ENCODE results near the gene OR13J1. TPM values are rescaled to one million over a fixed set of nuclear protein-coding genes. Genes with fewer than 3 reads are reported as not detected.

Gene OR13J1
- total RNA-seq, 1 experiment from 2014 or later = not detected

GRCh38 chr9:35867538-35867937 is 2.7 kb downstream of the OR13J1 start:
- DNase-seq (ENCODE audit: low spot score) = no peak
- TF ChIP-seq, protein P1, sequence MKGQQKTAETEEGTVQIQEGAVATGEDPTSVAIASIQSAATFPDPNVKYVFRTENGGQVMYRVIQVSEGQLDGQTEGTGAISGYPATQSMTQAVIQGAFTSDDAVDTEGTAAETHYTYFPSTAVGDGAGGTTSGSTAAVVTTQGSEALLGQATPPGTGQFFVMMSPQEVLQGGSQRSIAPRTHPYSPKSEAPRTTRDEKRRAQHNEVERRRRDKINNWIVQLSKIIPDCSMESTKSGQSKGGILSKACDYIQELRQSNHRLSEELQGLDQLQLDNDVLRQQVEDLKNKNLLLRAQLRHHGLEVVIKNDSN (CRISPR knock-in tag; IDR thresholded peaks at IDR 0.05) = no peak
- no peak for TF ChIP-seq ZSCAN18 (CRISPR knock-in tag; IDR thresholded peaks at IDR 0.05)
- no peak for TF ChIP-seq FOXK1 (CRISPR knock-in tag; IDR thresholded peaks at IDR 0.05)
- TF ChIP-seq, protein P2, sequence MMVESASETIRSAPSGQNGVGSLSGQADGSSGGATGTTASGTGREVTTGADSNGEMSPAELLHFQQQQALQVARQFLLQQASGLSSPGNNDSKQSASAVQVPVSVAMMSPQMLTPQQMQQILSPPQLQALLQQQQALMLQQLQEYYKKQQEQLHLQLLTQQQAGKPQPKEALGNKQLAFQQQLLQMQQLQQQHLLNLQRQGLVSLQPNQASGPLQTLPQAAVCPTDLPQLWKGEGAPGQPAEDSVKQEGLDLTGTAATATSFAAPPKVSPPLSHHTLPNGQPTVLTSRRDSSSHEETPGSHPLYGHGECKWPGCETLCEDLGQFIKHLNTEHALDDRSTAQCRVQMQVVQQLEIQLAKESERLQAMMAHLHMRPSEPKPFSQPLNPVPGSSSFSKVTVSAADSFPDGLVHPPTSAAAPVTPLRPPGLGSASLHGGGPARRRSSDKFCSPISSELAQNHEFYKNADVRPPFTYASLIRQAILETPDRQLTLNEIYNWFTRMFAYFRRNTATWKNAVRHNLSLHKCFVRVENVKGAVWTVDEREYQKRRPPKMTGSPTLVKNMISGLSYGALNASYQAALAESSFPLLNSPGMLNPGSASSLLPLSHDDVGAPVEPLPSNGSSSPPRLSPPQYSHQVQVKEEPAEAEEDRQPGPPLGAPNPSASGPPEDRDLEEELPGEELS (CRISPR knock-in tag; IDR thresholded peaks at IDR 0.05) = no peak
- TF ChIP-seq ERG (CRISPR knock-in tag; IDR thresholded peaks at IDR 0.05) = no peak
- TF ChIP-seq, protein P3, sequence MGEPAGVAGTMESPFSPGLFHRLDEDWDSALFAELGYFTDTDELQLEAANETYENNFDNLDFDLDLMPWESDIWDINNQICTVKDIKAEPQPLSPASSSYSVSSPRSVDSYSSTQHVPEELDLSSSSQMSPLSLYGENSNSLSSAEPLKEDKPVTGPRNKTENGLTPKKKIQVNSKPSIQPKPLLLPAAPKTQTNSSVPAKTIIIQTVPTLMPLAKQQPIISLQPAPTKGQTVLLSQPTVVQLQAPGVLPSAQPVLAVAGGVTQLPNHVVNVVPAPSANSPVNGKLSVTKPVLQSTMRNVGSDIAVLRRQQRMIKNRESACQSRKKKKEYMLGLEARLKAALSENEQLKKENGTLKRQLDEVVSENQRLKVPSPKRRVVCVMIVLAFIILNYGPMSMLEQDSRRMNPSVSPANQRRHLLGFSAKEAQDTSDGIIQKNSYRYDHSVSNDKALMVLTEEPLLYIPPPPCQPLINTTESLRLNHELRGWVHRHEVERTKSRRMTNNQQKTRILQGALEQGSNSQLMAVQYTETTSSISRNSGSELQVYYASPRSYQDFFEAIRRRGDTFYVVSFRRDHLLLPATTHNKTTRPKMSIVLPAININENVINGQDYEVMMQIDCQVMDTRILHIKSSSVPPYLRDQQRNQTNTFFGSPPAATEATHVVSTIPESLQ (CRISPR knock-in tag; IDR thresholded peaks at IDR 0.05) = no peak
- no peak for TF ChIP-seq JUN (CRISPR knock-in tag; IDR thresholded peaks at IDR 0.05)
- no peak for TF ChIP-seq CBFB (CRISPR knock-in tag; IDR thresholded peaks at IDR 0.05; ENCODE audit: low read depth)
- TF ChIP-seq ZNF232 (CRISPR knock-in tag; IDR thresholded peaks at IDR 0.05) = no peak
- TF ChIP-seq ZNF416 (CRISPR knock-in tag; IDR thresholded peaks at IDR 0.05) = no peak
- no peak for TF ChIP-seq TEAD4 (CRISPR knock-in tag; IDR thresholded peaks at IDR 0.05)
- TF ChIP-seq, protein P4, sequence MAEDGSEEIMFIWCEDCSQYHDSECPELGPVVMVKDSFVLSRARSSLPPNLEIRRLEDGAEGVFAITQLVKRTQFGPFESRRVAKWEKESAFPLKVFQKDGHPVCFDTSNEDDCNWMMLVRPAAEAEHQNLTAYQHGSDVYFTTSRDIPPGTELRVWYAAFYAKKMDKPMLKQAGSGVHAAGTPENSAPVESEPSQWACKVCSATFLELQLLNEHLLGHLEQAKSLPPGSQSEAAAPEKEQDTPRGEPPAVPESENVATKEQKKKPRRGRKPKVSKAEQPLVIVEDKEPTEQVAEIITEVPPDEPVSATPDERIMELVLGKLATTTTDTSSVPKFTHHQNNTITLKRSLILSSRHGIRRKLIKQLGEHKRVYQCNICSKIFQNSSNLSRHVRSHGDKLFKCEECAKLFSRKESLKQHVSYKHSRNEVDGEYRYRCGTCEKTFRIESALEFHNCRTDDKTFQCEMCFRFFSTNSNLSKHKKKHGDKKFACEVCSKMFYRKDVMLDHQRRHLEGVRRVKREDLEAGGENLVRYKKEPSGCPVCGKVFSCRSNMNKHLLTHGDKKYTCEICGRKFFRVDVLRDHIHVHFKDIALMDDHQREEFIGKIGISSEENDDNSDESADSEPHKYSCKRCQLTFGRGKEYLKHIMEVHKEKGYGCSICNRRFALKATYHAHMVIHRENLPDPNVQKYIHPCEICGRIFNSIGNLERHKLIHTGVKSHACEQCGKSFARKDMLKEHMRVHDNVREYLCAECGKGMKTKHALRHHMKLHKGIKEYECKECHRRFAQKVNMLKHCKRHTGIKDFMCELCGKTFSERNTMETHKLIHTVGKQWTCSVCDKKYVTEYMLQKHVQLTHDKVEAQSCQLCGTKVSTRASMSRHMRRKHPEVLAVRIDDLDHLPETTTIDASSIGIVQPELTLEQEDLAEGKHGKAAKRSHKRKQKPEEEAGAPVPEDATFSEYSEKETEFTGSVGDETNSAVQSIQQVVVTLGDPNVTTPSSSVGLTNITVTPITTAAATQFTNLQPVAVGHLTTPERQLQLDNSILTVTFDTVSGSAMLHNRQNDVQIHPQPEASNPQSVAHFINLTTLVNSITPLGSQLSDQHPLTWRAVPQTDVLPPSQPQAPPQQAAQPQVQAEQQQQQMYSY (CRISPR knock-in tag; IDR thresholded peaks at IDR 0.05) = no peak
- TF ChIP-seq GRHL2 (CRISPR knock-in tag; IDR thresholded peaks at IDR 0.05; ENCODE audit: insufficient replicate concordance, severe bottlenecking) = no peak
- TF ChIP-seq ZNF219 (CRISPR knock-in tag; IDR thresholded peaks at IDR 0.05; ENCODE audit: borderline replicate concordance) = no peak
- no peak for TF ChIP-seq CREB1 (CRISPR knock-in tag; IDR thresholded peaks at IDR 0.05)
- TF ChIP-seq NR3C1 (CRISPR knock-in tag; conservative IDR thresholded peaks at IDR 0.05; ENCODE audit: low read depth) = no peak
- Mint-ChIP-seq H3K9me3 (no peaks in the 10 kb centered on the region), H3K36me3 (no peaks in the 10 kb centered on the region), H3K4me1 (peaks cover 11% of the 10 kb centered on the region), H3K4me3 (no peak overlapping the region), H3K27ac (no peak overlapping the region), H3K27me3 (ENCODE audit: low read depth) (peaks cover 10% of the 10 kb centered on the region)
- ChIA-PET CTCF (interaction anchor here (1.4 to 2.2 kb wide), 2 partner anchors 32 to 39 kb away, joined by 4 to 10 read pairs; partner anchors contain the start of genes FAM221B and TMEM8B), POLR2A (no interaction called here)
- ATAC-seq = no peak
